PFSK-1 (cell line): ENCODE data around the gene IKZF3.

Experiments used
- FOXP2 ChIP-seq: optimal IDR thresholded peaks from 2 replicates; pipeline ENCODE3; 2011; ENCODE audit warnings: borderline replicate concordance, control low read depth, inconsistent platforms; ENCODE audit not compliant: insufficient read depth; ENCODE audit errors: extremely low read length, extremely low read depth
- POLR2AphosphoS5 ChIP-seq: IDR thresholded peaks from 2 replicates; pipeline ENCODE4 v1.6.1; 2012; ENCODE audit warnings: low read depth, mild to moderate bottlenecking, control low read depth, low read length, moderate library complexity
- REST ChIP-seq, 2 experiments: IDR thresholded peaks; 2 replicates each; pipeline versions ENCODE4 v1.6.1 to v1.8.0; 2011 to 2012; ENCODE audit warnings: low read depth in 2 of 2, low read length in 2 of 2, control low read depth in 1 of 2, inconsistent platforms in 1 of 2, mild to moderate bottlenecking in 1 of 2, moderate library complexity in 1 of 2; ENCODE audit not compliant: insufficient read depth in 1 of 2
- SIN3A ChIP-seq: IDR thresholded peaks from 2 replicates; pipeline ENCODE4 v1.6.1; 2012; ENCODE audit warnings: mild to moderate bottlenecking, low read length, moderate library complexity, borderline replicate concordance; ENCODE audit not compliant: insufficient read depth
- TAF1 ChIP-seq: IDR thresholded peaks from 2 replicates; pipeline ENCODE4 v1.6.1; 2012; ENCODE audit warnings: low read length, control low read depth, borderline replicate concordance; ENCODE audit not compliant: insufficient read depth

DNA sequence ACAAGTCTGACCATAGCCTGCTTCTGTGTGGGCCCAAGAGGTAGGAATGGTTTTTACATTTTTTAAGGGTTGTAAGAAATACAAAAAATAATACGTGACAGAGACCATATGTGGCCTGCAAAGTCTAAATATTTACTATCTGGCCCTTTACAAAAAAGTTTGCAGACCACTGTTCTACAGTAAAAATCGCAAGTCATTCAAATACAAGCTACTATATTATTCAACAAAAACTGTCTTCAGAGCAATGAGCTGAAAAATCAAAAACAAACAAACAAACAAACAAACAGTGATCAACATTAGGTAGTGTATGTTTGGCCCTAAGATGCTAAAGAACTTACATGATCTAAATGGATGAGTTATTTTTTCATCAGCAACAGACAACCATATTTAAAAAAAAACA is 32.5 kb downstream of the IKZF3 start:
- TF ChIP-seq POLR2AphosphoS5 (no peak), REST (IDR thresholded peaks at IDR 0.05; ENCODE audit: insufficient read depth in 1 of 2, low read depth in 2 of 2, low read length in 2 of 2) (no peak), TAF1 (no peak), FOXP2 (no peak), SIN3A (no peak)
